Tongue (tissue), 2 donors: Measurements from ENCODE around the gene MKRN1. TPM values are rescaled to one million over a fixed set of nuclear protein-coding genes. Genes with fewer than 3 reads are reported as not detected.
"Not testable (repeated sequence)": the region's sequence is repeated elsewhere in the genome, so short reads cannot be mapped to it uniquely, and the experiment has no call there.

Source experiments
- DNase-seq: peaks from one replicate; pipeline ENCODE4 v3.0.0-alpha.2; 2015
- total RNA-seq: library from RNA; depleted of rRNA; stranded (reverse); fragments of >200 nt; gene quantifications from one replicate; pipeline ENCODE4 v1.2.3, GENCODE V29; 2014

Gene MKRN1
- total RNA-seq, result 68.9 TPM

- DNase-seq, result peak; percentile 97
Measured at GRCh38 chr7:140479062-140479738, at the start of gene MKRN1. TSS of gene MKRN1 (minus strand) at chr7:140479505. CDS start at chr7:140479344, 161 bp downstream.

- no peak for DNase-seq
Measured at GRCh38 chr7:140526787-140527664, 47.7 kb upstream of the MKRN1 start.

GRCh38 chr7:140526214-140526613 is 46.9 kb upstream of the MKRN1 start:
- no peak for DNase-seq

- DNase-seq, result no peak
Measured at GRCh38 chr7:140525743-140526142, 46.4 kb upstream of the MKRN1 start.

- no peak for DNase-seq
Measured at GRCh38 chr7:140521421-140521820, 42.1 kb upstream of the MKRN1 start.

- DNase-seq, result peak; percentile 31
Measured at GRCh38 chr7:140519007-140519399, 39.7 kb upstream of the MKRN1 start.

GRCh38 chr7:140518370-140519006 is 39.2 kb upstream of the MKRN1 start:
- no peak for DNase-seq

- DNase-seq, result peak; percentile 96
Measured at GRCh38 chr7:140517546-140518369, 38.5 kb upstream of the MKRN1 start.

- peak; percentile 65 for DNase-seq
Measured at GRCh38 chr7:140512317-140513000, 33.2 kb upstream of the MKRN1 start.

- no peak for DNase-seq
Measured at GRCh38 chr7:140509789-140510188, 30.5 kb upstream of the MKRN1 start.

- not testable (repeated sequence) for DNase-seq
Measured at GRCh38 chr7:140507556-140507955, 28.3 kb upstream of the MKRN1 start.

GRCh38 chr7:140506788-140507464 is 27.6 kb upstream of the MKRN1 start:
- DNase-seq, result peak; percentile 81

GRCh38 chr7:140501966-140502365 is 22.7 kb upstream of the MKRN1 start:
- DNase-seq, result peak; percentile 55

GRCh38 chr7:140497807-140498206 is 18.5 kb upstream of the MKRN1 start:
- not testable (repeated sequence) for DNase-seq

- no peak for DNase-seq
Measured at GRCh38 chr7:140497241-140497769, 18.0 kb upstream of the MKRN1 start.

GRCh38 chr7:140495514-140496097 is 16.3 kb upstream of the MKRN1 start:
- no peak for DNase-seq

- DNase-seq, result no peak
Measured at GRCh38 chr7:140494867-140495266, 15.6 kb upstream of the MKRN1 start.

- DNase-seq, result no peak
Measured at GRCh38 chr7:140489026-140489359, 9.7 kb upstream of the MKRN1 start.

GRCh38 chr7:140485500-140486265 is 6.4 kb upstream of the MKRN1 start:
- no peak for DNase-seq
